GM12874 (cell line): ENCODE measurements around the gene ANKRD55.

ENCODE experiments used
- TF ChIP-seq, protein P1 (sequence below): IDR thresholded peaks from 2 replicates; pipeline ENCODE4 v1.5.1; 2011; ENCODE audit warnings: low read depth, mild to moderate bottlenecking, control low read depth, low read length, moderate library complexity; ENCODE audit not compliant: insufficient read depth

Gene ANKRD55

GRCh38 chr5:56145511-56145910 lies 87.6 kb downstream of the ANKRD55 start:
- TF ChIP-seq, protein P1, sequence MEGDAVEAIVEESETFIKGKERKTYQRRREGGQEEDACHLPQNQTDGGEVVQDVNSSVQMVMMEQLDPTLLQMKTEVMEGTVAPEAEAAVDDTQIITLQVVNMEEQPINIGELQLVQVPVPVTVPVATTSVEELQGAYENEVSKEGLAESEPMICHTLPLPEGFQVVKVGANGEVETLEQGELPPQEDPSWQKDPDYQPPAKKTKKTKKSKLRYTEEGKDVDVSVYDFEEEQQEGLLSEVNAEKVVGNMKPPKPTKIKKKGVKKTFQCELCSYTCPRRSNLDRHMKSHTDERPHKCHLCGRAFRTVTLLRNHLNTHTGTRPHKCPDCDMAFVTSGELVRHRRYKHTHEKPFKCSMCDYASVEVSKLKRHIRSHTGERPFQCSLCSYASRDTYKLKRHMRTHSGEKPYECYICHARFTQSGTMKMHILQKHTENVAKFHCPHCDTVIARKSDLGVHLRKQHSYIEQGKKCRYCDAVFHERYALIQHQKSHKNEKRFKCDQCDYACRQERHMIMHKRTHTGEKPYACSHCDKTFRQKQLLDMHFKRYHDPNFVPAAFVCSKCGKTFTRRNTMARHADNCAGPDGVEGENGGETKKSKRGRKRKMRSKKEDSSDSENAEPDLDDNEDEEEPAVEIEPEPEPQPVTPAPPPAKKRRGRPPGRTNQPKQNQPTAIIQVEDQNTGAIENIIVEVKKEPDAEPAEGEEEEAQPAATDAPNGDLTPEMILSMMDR: no peak

GRCh38 chr5:56145106-56145505 lies 88.0 kb downstream of the ANKRD55 start:
- TF ChIP-seq, protein P1: no peak

DNA sequence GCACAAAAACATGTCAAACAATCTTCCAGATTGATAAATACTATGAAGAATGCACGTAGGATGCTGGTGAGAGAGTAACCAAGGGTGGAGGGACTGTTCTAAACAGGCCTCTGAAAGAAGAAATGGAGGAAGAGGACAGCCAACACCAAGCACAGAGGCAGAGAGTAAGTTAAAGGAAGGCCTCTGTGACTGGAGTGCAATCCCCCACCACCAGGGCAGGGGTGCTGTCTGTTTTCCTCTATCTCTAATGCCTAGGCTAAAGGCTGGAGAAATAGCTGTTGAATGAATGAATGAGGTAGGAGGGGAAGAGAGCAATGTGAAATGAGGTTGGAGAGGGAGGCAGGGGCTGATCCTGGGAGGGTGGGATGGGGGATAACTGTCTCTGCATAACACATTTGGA lies 88.9 kb downstream of the ANKRD55 start:
- TF ChIP-seq, protein P1: no peak

- TF ChIP-seq, protein P1: no peak
Observed at GRCh38 chr5:56143373-56143714, 89.8 kb downstream of the ANKRD55 start.

- TF ChIP-seq, protein P1: no peak
Observed at GRCh38 chr5:56142614-56143372, 90.3 kb downstream of the ANKRD55 start.

DNA sequence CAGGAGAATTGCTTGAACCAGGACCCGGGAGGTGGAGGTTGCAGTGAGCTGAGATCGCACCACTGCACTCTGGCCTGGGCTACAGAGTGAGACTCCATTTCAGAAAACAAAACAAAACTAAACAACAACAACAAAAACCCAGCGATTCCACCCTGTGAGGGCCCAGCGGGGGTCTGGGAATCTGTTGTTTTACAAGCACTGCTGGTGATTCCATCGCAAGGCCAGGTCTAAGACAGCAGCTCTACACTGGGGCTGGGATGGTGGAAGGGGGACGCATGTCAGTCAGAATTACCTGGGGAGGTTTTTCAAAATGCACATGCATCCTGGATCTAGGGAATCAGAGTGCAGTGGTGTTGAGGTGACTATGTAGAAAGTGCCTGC lies 90.9 kb downstream of the ANKRD55 start:
- TF ChIP-seq, protein P1: no peak

GRCh38 chr5:56140073-56140472 lies 93.1 kb downstream of the ANKRD55 start:
- TF ChIP-seq, protein P1: no peak
